Measurements from ENCODE around the gene LRCOL1.

Gene LRCOL1

DNA sequence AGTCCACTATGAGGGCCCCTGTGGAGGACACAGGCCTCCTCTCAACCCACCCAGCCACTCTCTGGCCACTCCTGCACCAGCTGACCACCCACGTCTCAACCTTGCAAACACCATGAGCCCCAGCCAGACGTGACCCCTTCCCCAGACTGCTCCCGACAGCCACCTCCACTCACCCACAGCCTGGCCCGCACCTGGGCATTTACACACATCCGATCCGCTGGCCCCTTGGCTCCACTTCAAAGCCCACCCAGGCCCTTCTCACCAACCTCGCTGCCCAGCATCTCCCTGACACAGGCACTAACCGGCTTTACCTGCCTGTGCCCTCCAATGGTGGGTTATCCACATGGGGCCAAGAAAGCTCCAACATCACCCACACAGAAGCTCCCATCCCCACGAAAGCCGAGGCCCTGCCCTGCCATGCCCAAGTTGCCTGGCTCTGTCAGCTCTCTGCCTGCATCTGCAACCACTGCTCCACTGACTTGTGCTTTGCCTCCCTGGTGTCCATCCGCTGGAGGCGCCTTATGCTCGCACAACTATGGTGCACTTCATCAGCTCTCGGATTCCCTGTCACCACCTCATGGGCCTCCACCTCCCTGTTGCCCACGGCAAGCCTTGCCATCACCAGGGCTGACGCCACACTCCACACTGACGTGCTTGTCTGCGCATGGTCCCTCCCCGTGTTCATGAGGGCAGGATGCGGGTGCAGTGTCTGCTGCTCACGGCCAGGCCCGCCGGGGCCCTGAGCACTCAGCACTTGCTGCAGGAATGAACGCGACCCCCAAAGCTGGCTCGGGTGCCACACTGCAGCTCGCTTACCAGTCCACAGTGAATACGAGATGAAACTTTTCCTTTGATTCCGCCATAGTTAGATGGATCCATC, 24.9 kb upstream of the LRCOL1 start:
- DNase-seq (ENCODE audit: low read depth) = no peak

DNA sequence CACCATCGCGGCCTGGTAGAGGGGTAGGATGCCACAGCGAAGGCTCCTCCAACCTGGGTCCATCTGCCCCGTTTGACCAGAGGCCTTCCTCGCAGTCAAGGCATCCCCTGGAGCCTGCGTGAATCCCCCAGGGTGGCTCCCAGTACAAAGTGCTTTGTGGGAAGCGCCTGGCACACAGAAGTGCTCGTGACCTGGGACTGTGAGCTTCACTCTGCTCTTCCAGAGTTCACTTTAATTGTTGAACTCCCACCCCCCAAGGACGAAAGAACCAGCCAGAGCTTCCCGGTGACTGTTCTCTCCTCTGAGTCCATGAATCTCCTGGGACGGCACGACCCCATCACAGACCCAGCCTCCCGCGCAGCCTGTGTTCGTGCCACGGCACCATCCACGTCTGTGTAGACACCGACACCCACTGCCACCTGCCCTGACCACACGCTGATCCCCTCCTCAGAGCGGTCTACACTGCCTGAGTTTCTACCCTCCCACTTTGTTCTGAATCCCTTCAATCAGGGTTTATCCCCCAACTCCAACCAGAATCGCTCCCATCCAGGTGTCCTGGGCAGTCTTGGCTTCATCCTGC, 24.1 kb upstream of the LRCOL1 start:
- DNase-seq (ENCODE audit: low read depth) = no peak

DNA sequence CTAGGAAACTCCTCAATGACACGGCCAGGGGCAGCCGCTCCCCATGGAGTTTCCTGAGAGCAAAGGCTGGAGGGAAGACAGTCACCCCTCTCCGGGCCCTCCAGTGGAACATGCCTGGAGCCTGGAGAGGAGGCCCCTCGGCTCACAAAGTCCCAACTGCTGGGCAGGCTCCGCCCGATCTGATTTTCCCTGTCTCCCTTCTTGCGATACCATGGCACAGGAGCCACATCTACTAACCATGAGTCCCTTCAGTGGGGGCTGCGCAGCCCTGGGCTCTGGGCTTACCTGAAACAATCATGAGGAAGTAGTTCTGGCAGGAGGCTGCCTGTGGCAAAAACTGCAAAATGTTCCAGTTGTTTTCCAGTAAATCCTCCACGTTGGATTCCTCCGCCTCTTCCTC, 23.5 kb upstream of the LRCOL1 start:
- DNase-seq (ENCODE audit: low read depth) = no peak

DNA sequence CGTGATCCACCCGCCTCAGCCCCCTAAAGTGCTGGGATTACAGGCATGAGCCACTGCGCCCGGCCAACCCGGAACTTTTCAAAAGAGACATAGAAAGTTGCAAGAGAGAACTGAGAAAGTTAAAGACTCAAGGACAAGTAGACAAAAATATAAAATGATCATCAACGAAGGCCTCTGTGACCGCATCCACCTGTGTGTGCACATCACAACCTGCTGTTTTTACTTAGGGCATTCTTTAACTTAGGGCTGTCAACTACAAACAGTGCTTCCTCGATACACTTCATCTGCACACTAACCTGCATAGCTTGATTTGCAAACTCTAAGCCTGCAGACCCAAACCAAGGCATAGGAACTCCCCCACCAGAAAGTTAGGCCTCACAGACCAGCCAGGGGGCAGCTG, 23.0 kb upstream of the LRCOL1 start:
- no peak for DNase-seq (ENCODE audit: low read depth)

DNA sequence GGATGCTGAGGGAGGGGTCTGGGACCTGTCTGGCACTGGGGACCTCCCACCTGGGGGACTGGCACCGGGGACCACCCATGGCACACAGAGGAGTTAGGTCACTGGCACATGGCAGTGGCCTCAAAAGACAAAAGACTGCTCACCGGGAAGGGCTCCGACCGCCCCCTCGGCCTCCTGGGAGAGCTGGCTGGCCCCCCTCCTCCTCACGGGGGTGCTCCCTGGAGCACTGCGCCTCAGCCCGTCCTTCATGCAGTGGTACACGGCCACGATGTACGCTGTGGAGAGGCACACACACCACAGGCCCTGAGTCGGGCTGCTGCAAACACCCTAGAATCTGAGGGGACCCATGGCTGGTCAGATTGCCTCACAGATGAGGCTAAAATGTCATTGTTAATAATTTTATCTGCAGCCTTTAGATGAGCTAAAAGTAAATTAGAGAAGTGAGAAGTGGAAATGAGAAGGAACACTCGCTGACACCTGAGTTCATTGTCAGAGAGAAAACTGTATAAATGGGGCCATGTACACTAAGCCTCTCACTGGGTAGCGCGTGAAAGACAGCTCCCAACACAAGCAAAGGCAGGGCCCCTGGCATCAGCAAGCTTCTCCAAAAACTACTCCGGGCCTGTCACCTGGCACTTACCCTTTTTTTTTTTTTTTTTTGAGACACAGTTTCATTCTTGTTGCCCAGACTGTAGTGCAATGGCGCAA, 22.3 kb upstream of the LRCOL1 start:
- DNase-seq (ENCODE audit: low read depth) = no peak

DNA sequence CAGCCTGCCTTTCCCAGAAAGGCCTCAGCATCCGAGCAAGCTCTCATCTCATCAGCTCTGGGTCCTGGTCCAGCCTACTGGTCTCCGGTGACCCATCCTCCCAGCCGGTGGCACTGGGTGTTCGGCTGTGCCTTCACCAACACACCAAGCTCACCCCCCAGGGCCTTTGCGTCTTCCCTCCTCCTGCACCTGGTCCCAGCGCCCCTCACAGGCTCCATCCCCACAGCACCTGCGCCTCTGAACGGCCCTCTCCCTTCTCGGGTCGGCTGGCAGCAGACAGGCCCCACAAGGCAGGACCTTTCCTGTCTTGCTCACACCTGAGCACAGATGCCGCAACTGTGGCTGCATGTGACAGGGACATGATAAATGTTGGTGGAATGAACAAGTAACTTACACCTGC, 21.3 kb upstream of the LRCOL1 start:
- DNase-seq (ENCODE audit: low read depth) = no peak

DNA sequence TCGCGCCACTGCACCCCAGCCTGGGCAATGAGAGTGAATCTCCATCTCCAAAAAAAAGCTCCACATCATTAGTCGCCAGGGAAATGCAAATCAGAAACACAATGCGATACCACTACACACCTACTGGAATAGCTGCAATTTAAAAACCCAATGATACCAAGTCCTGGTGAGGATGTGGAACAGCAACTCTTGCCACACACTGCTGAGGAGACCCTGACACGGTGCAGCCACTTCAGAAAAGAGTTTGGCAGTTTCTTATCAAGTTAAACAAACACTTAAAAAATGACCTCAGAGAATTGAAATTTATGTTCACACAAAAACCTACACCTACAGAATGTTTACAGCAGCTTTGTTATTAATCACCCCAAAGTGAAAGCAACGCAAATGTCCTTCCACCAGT, 20.3 kb upstream of the LRCOL1 start:
- DNase-seq (ENCODE audit: low read depth) = no peak

DNA sequence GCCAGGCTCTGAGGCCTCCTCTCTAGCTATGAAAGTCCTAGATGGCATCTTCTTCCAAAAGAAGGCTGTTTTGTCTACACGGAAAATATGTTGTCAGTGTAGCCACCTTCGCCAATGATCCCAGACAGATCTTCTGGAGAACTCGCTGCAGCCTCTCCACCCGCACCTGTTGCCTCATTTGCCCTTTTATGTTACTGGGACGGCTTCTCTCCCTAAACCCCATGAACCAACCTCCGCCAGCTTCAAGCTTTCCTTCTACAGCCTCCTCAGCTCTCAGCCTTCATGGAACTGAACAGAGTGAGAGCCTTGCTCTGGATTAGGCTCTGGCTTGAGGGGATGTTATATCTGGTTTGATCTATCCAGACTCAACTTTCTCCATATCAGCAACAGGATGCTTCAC, 18.9 kb upstream of the LRCOL1 start:
- DNase-seq (ENCODE audit: low read depth) = no peak

DNA sequence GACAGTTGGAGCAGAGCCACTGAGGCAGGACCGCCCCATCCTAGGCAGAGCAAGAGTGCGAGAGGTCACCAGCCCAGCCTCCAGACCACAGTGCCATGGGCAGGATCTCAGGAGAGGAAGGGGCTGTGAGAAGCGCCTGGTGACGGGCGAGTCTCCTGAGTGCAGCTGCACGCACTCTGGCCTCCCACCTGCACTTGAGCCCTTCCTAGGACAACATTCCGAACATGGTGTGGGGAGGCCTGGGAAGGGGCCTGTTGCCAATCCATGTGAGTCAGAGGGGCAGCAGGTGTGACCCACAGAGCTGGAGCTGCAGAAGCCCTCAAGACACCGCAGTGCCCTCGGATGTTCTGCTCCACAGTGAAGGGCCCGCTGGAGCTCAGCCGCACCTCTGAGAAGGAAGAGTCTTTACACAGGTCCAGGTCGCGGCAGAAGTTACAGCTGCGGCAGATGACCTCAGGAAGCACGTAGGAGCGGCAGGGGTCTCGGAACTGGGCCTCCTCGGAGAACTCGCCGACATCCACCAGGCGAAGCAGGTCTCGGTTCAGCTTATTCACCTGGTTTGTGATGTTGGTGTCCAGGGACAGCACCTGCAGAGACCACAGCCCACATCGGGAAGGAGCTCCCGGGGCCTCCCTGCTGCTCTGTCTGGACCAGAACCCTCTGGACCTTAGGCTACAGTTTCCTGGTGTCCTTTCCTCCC, 15.5 kb upstream of the LRCOL1 start:
- no peak for DNase-seq (ENCODE audit: low read depth)

DNA sequence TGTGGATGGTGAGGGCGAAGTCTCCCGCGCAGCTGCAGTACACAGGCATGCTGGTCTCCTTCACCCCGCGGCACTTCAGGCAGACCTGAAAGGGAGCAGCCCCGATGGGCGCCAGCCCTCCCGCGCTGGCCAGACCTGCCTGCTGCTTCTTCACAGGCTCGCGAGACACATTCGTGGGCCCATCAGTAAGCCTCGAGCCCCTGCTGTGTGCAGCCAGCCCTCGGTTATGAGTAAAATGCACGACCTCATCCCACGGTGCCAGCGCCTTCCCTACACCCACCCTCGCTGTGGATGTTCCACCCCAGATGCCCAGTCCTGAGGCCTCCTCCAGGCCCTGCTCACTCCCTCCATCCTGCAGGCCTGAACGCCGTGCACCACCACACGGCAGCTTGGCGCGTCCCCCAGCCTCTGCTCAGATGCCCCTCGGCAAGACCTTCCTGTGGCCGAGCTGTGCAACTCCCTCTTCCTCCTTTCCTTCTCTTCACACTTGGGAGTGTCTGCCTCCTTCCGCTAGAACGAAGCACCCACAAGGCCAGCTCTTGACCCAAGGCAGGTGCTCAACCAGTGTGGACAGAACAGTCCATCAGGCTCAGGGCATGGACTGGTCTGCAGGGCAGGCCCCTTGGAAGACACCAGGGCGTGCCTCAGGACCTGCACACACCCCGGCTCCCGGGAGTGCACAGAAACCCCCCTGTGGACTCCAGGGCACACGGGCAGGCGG, 14.7 kb upstream of the LRCOL1 start:
- no peak for DNase-seq (ENCODE audit: low read depth)

DNA sequence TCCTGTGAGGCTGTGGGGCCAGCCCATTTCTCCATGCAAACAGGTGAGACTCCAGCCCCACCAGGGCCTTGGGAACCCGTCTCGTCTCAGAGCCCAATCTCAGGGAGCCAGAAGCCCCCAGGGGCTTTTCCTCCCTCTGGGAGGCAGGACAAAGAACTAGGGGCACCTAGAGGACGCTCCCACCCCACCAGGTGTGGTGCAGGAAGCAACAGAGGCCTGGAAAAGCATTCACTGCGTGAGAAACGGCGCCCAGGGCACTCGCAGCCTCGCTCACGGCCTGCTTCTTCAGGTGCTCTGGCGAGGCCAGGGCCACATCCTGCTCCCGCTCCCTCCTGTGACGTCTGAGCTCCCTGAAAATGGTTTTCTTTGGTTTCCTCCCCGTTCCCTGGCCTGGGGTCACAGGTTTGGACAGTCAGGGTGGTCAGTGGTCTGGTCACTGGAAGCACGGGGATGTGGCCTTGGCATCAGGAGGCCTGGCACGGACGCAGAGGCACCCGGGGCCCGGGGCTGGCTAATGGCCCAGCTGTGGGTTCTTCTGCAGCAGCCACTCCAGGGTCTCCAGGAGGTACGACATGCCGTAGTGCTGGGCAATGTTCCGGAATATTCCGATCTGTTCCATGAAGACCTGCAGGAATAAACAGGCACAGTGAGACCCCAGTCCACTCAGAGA, 13.9 kb upstream of the LRCOL1 start:
- no peak for DNase-seq (ENCODE audit: low read depth)

DNA sequence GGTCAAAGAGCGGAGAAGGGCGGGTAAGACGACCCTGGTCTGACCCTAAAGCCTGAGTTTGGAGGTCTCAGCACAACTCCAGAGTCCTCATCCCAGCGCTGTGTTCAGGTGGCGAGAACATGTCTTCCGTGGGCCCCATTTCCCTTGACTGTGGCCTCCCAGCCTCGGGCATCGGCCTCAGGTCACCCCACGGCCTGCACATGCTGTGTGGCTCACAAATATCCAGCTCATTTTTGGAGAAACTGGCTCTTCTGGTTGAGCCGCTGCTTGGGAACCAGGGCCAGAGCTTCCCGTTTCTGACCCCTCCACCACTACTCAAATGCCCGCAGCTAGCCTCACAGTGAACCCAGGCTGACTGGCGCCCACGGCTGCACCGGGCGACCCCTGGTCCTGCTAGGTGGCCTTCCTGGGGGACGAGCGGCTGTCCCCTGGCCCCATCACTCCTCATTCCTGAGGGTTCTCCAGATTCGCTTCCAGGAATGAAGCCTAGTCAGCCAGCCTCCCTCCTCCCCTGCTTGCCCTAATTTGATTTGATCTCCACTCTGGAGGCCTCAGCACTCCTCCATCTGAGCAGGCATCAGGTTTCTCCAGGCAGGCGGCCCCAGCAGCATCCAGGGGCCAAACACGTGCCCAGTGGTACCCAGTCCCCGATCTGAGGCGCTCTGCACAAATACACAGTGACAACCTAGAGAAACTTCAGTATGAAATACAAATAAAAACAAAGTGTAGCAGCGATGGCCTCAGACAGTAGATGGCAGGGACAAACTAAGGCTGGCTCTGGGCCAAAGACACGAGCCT, 12.9 kb upstream of the LRCOL1 start:
- DNase-seq (ENCODE audit: low read depth) = no peak

DNA sequence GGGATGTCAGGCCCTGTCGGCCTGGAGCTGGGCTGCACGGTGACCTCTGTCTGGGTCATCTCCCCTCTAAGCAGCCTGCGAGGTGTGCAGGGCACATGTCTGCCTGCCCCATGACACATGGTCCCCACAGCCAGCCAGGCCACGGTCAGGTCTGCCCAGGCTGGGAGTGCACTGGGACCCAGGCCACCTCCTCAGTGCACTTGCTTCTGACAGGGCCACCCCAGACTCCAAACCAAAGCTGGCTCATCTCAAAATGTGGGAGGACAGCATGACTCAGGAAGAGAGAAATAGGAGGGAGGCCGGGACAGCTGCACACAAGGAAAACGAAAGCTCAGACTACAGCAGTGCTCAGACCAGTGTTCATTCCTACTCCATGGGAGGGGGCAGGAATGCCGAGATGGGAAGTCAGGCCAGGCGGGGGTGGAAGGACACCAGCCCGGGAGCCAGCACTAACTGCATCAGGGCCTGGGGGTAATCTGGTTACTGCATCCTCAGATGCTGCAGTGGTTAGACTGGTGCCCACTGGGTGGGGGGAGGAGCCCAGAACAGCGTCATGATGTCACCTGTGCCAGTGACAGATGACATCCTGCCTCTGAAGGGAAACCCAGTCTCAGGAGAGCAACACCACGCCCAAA, 12.2 kb upstream of the LRCOL1 start:
- DNase-seq (ENCODE audit: low read depth) = no peak

DNA sequence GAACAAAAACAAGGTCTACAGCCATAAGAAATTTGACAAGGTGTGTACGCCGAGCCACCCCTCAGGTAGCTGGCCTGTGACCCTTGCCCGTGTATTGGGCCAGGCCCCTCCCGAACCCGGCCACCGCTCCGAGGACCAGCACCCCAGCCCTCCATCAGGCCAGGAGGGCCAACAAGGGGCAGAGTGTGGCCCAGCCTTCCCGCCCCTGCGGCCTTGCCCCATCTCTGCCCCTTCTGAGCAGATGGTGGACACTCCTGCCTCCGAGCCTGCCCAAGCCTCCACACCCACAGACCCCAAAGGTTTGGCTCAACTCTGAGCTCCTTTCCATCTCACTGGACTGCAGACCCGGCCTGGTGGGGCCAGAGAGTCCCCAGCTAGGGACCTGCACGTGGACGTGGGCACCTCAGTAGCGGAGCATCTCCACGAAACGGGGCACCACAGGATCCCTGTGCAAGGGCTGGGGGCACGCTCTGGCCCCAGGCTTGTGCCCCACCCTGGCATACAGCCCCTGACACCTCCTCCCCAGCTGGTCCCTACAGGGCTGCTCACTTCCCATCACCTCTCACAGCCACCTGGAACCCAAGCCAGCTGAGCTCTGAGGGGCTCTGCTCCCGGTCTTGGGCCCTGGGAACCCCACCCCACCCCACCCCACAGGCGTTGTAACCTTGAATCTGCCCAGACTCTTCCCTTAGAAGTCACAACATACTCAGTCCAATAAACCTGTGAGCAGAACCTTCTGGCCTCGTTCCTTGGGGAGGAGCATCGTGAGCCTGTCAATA, 11.5 kb upstream of the LRCOL1 start:
- DNase-seq (ENCODE audit: low read depth) = no peak

DNA sequence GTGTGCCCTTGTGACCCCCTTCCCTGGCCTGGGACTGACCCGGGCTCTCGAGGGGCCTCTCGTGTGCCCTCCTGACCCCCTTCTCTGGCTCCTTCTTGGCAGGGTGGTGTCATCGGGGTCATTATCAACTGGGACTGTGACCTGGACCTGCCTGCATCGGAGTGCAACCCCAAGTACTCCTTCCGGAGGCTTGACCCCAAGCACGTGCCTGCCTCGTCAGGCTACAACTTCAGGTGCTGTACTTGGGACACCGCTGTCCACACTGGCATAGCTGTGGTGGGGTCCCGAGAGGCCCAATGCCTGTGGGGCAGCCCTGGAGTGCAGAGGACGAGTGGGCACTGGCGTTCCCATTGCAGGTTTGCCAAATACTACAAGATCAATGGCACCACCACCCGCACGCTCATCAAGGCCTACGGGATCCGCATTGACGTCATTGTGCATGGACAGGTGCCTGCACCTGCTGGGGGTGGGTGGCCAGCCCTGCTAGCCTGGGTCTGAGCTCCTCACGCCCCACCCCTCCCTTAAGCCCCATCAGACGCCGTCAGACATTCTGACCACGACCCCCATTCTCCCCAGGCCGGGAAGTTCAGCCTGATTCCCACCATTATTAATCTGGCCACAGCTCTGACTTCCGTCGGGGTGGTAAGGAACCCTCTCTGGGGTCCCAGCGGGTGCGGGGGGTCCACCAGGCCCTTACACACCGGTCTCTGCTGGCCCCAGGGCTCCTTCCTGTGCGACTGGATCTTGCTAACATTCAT, 10.7 kb upstream of the LRCOL1 start:
- DNase-seq (ENCODE audit: low read depth) = no peak

DNA sequence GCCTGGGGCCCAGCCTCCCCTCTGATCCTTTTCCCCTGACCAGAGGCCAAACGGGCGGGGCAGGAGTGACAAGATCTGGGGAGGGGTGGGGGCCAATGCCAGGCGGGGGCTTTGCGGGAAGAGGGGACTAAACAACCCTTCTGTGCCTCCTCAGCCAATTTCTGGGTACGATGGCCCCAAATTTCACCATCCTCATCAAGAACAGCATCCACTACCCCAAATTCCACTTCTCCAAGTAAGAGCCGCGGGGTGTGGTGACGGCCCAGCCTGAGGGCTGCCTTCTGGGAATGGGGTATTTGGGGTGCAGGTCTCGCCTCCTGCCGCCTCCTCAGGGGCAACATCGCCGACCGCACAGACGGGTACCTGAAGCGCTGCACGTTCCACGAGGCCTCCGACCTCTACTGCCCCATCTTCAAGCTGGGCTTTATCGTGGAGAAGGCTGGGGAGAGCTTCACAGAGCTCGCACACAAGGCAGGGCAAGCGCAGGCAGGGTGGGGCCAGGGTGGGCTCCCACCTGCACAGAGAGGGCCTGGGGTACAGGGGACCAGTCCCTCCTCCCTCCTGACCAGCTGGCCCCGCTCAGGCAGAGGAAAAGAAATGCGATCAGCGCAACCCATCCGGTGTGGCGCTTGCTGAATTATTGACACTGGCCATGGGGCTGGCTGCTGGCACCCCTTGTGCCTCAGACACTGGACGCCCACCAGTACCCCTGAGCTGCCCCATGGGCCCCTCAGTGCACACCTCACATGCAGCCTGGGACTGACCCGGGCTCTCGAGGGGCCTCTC, 9.9 kb upstream of the LRCOL1 start:
- no peak for DNase-seq (ENCODE audit: low read depth)

DNA sequence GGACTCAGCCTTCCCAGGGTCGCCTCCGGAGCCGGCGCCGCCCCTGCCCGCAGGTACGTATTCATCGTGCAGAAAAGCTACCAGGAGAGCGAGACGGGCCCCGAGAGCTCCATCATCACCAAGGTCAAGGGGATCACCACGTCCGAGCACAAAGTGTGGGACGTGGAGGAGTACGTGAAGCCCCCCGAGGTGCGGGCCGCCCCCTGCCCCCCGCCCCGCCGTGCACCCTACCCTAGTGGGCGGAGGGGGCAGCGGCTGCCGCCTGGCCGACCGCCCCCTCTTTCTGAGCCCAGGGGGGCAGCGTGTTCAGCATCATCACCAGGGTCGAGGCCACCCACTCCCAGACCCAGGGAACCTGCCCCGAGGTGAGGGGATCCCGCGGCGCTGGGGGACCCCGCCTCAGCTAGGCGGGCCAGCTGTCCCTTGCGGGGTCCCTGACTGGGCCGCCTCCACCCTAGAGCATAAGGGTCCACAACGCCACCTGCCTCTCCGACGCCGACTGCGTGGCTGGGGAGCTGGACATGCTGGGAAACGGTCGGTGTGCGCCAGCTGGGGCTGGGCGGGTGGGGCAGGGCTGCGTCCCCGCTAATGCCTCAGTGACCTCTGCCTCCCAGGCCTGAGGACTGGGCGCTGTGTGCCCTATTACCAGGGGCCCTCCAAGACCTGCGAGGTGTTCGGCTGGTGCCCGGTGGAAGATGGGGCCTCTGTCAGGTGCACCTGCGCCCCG, 9.2 kb upstream of the LRCOL1 start:
- no peak for DNase-seq (ENCODE audit: low read depth)
